Testis (tissue), 5 donors: ENCODE data around the gene PIWIL4. TPM values are rescaled to one million over a fixed set of nuclear protein-coding genes. Genes with fewer than 3 reads are reported as not detected.

Experiments
- DNase-seq: peaks from one replicate; pipeline ENCODE4 v3.0.0-alpha.2; 2019
- H3K27ac ChIP-seq, 2 donors: fragments of 200-600 bp; sonication (generic); one replicate each; pipeline ENCODE4 v1.5.1; 2019
- H3K27me3 ChIP-seq: fragments of 200-600 bp; sonication (generic); one replicate; pipeline ENCODE4 v1.5.1; 2019
- H3K36me3 ChIP-seq: fragments of 200-600 bp; sonication (generic); one replicate; pipeline ENCODE4 v1.5.1; 2017; ENCODE audit warnings: low read depth; ENCODE audit errors: missing control alignments
- H3K4me1 ChIP-seq: fragments of 200-600 bp; sonication (generic); one replicate; pipeline ENCODE4 v1.5.1; 2019
- H3K4me3 ChIP-seq, 2 donors: fragments of 200-600 bp; sonication (generic); one replicate each; pipeline ENCODE4 v1.5.1; 2017 to 2019
- H3K9me3 ChIP-seq: fragments of 200-600 bp; sonication (generic); one replicate; pipeline ENCODE4 v1.5.1; 2017
- POLR2A ChIP-seq: fragments of 450-650 bp; IDR thresholded peaks from one replicate; pipeline ENCODE4 v1.6.1; 2017; ENCODE audit warnings: antibody characterized with exemption, mild to moderate bottlenecking, moderate library complexity
- WGBS, 2 donors: methylation state at CpG; one replicate each; pipeline ENCODE4 v1.1.5; 2018; 5-methylcytosine and 5-hydroxymethylcytosine counted together
- intact Hi-C: fragments of 100-400 bp; cut with DNase I; formaldehyde crosslinking; loops from one replicate; pipeline ENCODE4 v1.15.1; 2023; ENCODE audit warnings: low total_unique reads
- long read RNA-seq, 2 donors: transcript quantifications; one replicate each; lab custom pipeline, GENCODE V29; 2026
- polyA plus RNA-seq: library from polyadenylated mRNA; stranded (reverse); fragments of 350-450 nt; fragmentation: Illumina TruSeq; extraction: RNeasy Lipid Tissue Mini Kit (QIAGEN cat#74804); gene quantifications from one replicate; pipeline ENCODE4 v1.2.3, GENCODE V29; 2014; ENCODE audit warnings: low read depth, low replicate concordance; ENCODE audit not compliant: insufficient read depth
- total RNA-seq, 2 donors: library from RNA; depleted of rRNA; stranded (reverse); fragments of >200 nt; gene quantifications; one replicate each; pipeline ENCODE4 v1.2.3, GENCODE V29; 2016
- TF ChIP-seq, protein P1 (sequence below), 3 experiments: fragments of 450-650 bp in 2 of 3; fragments of 200-600 bp in 1 of 3; sonication (generic) in 1 of 3; IDR thresholded peaks; one replicate each; pipeline ENCODE4 v1.5.1; 2016 to 2019; ENCODE audit warnings: antibody characterized with exemption in 3 of 3, mild to moderate bottlenecking in 2 of 3, moderate library complexity in 1 of 3

The PIWIL4 gene
- total RNA-seq (10 to 100 TPM; 23.0 to 30.2 TPM), polyA plus RNA-seq (19.9 TPM)
- long read RNA-seq, donor 1, partial matches to known transcripts = 0 of 1 reads
- long read RNA-seq, donor 1, other reads (novel, unspliced or antisense) = 0 of 1 reads
- long read RNA-seq, donor 2, partial matches to known transcripts = 0 of 2 reads
- long read RNA-seq, donor 2, other reads (novel, unspliced or antisense) = 0 of 2 reads

DNA sequence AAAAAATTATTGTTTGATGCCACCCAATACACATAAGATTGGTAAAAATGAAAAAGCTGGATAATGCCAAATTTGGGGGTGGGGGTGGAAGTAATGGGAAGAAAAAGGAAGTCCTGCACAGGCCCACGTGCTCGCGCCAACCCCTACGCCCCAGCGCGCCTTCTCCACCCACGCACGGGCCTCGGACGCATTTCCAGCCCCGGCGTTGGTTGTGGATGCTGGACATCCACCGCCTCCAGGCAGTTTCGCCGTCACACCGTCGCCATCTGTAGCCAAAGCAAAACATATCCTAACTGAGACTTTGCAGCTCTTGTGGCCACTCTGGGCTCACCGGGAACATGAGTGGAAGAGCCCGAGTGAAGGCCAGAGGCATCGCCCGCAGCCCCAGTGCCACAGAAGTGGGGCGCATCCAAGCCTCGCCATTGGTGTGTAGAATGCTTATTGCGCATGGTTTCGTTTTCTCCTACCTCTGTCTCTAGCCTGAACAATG lies at the start of gene PIWIL4:
PIWIL4 (plus strand) TSS at position 188 of the 490 bp plus-strand sequence; CDS start at position 339, 151 bp downstream.
- intact Hi-C loops = no loop called here
- Histone ChIP-seq H3K27me3 (no peaks in the 10 kb centered on the region), H3K4me3 (peak within 1 kb of the TSS; percentile 36 to 50), H3K36me3 (no peaks in the 10 kb centered on the region), H3K9me3 (no peaks in the 10 kb centered on the region), H3K27ac (no peak within 1 kb of the TSS), H3K4me1 (no peaks in the 10 kb centered on the region)
- 63 to 83% methylated on average over 23 to 25 of the region's 25 CpGs for WGBS, 2 donors
- TF ChIP-seq, protein P1, sequence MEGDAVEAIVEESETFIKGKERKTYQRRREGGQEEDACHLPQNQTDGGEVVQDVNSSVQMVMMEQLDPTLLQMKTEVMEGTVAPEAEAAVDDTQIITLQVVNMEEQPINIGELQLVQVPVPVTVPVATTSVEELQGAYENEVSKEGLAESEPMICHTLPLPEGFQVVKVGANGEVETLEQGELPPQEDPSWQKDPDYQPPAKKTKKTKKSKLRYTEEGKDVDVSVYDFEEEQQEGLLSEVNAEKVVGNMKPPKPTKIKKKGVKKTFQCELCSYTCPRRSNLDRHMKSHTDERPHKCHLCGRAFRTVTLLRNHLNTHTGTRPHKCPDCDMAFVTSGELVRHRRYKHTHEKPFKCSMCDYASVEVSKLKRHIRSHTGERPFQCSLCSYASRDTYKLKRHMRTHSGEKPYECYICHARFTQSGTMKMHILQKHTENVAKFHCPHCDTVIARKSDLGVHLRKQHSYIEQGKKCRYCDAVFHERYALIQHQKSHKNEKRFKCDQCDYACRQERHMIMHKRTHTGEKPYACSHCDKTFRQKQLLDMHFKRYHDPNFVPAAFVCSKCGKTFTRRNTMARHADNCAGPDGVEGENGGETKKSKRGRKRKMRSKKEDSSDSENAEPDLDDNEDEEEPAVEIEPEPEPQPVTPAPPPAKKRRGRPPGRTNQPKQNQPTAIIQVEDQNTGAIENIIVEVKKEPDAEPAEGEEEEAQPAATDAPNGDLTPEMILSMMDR (IDR thresholded peaks at IDR 0.05) = no peak
- TF ChIP-seq POLR2A = no peak
- DNase-seq = peak; percentile 17

DNA sequence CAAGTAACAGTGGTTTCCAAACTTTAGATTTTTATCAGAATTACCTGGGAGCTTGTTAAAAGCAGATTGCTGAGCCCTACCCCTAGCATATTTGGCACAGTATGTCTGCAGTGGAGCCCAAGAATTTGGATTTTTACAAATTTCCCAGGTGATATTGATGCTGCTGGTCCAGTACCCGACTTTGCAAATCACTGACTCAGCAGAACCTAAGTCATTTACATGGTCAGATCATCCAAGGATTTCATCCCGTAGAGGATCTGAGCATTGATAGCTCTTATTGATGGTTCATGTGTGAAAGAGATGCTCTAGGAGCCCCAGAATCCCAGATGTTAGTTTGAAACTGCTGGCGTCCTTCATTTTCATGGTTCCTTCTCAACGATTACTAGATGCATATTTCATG lies 48.9 kb upstream of the PIWIL4 start:
- no peaks in the 10 kb centered on the region for H3K9me3 ChIP-seq
- H3K27me3 ChIP-seq = no peaks in the 10 kb centered on the region
- DNase-seq = no peak
- no peaks in the 10 kb centered on the region for H3K4me1 ChIP-seq
- H3K4me3 ChIP-seq = no peak overlapping the region
- TF ChIP-seq, protein P1 (IDR thresholded peaks at IDR 0.05) = no peak
- TF ChIP-seq POLR2A = no peak
- intact Hi-C loops = no loop called here
- no peak overlapping the region for H3K27ac ChIP-seq
- no peaks in the 10 kb centered on the region for H3K36me3 ChIP-seq
- 72 to 73% methylated on average over 4 of the region's 4 CpGs for WGBS, 2 donors

DNA sequence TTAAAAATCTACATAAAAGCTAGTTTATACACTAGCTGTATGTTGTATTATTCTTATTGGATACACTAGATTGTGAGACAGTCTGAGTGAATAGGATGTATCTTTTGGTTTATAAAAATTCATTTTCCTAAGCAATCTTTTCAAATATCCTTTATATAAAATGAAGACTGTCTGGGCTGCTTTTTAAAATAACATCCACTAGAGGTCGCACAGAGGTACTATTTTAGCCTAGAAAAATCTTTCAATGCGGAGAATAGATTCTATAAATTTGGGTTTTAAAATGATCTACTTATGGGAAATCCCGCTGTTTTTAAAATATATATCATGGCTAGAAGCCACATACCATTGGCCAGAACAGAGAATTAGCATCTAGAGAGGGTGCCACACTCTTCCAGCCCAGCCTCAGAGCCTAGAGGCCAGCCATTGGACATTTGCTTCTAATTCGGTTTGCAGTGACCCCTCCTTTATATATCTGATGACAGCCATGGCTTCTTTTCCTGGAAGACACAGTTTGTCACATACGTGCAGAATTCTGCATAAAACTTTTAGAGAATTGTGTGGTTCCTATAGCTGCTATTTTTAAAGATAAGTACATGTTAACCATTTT lies 47.6 kb upstream of the PIWIL4 start:
- H3K9me3 ChIP-seq = no peaks in the 10 kb centered on the region
- intact Hi-C loops = no loop called here
- H3K4me3 ChIP-seq = no peak overlapping the region
- H3K27ac ChIP-seq = no peak overlapping the region
- TF ChIP-seq POLR2A = no peak
- TF ChIP-seq, protein P1 (IDR thresholded peaks at IDR 0.05) = peak in 2 of 3 experiments; percentile 7 to 73
- no peaks in the 10 kb centered on the region for H3K27me3 ChIP-seq
- no peaks in the 10 kb centered on the region for H3K36me3 ChIP-seq
- no peaks in the 10 kb centered on the region for H3K4me1 ChIP-seq
- DNase-seq = no peak
- WGBS, 2 donors = 23 to 31% methylated on average over 5 of the region's 5 CpGs

DNA sequence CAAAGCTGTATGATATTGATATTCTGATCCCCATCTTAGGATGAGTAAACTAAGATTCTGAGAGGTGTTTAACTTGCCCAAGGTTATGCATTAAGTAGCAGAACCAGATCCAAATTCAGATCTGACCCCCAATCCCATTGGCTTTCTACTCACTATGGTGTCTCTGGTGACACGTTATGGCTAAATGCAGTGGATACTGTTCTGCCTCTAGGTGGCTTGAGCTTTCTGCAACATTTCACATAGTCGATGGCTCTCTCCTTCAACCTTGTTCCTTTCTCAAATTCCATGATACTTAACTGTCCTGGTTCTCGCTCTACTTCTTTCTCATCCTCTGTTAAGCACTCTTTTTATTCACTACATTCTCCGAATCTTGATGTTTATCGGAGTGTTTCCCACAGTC lies 45.5 kb upstream of the PIWIL4 start:
- no peak for TF ChIP-seq POLR2A
- TF ChIP-seq, protein P1 (IDR thresholded peaks at IDR 0.05) = peak in 1 of 3 experiments; percentile 12
- no peaks in the 10 kb centered on the region for H3K36me3 ChIP-seq
- H3K4me3 ChIP-seq = no peak overlapping the region
- no peaks in the 10 kb centered on the region for H3K4me1 ChIP-seq
- no peaks in the 10 kb centered on the region for H3K9me3 ChIP-seq
- no peak for DNase-seq
- no peaks in the 10 kb centered on the region for H3K27me3 ChIP-seq
- intact Hi-C loops = no loop called here
- H3K27ac ChIP-seq = no peak overlapping the region
- 51 to 73% methylated on average over 4 to 5 of the region's 5 CpGs for WGBS, 2 donors
